Measurements from ENCODE around the gene IGSF8.

The IGSF8 gene

GRCh38 chr1:160097911-160098851 lies at the start of gene IGSF8:
IGSF8 (minus strand) TSS chr1:160098619; CDS start chr1:160098472, 147 bp downstream.
- Histone ChIP-seq H3K9ac (no peak within 1 kb of the TSS), H3K4me1 (no peaks in the 10 kb centered on the region), H3K4me3 (ENCODE audit: low read depth, low read length) (peak within 1 kb of the TSS; percentile 72), H3K27me3 (ENCODE audit: control insufficient read depth, insufficient read depth, low read length) (no peaks in the 10 kb centered on the region), H3K27ac (peak within 1 kb of the TSS; percentile 87), H3K79me2 (no peaks in the 10 kb centered on the region), H2AFZ (peak within 1 kb of the TSS; percentile 93), H3K9me3 (ENCODE audit: control insufficient read depth, low read length) (no peaks in the 10 kb centered on the region), H3K36me3 (ENCODE audit: control insufficient read depth, insufficient read depth, low read length) (no peaks in the 10 kb centered on the region), H3K4me2 (ENCODE audit: low read length) (peak within 1 kb of the TSS; percentile 92)
- TF ChIP-seq CTCF (IDR thresholded peaks at IDR 0.05) = no peak

GRCh38 chr1:160148121-160148520 lies 49.7 kb upstream of the IGSF8 start:
- H3K4me2 ChIP-seq (ENCODE audit: low read length) = no peak overlapping the region
- no peak overlapping the region for H3K9ac ChIP-seq
- H3K4me1 ChIP-seq = no peaks in the 10 kb centered on the region
- peak overlapping the region; percentile 17 for H2AFZ ChIP-seq
- H3K79me2 ChIP-seq = no peaks in the 10 kb centered on the region
- no peaks in the 10 kb centered on the region for H3K36me3 ChIP-seq (ENCODE audit: control insufficient read depth, insufficient read depth, low read length)
- H3K4me3 ChIP-seq (ENCODE audit: low read depth, low read length) = no peak overlapping the region
- no peak overlapping the region for H3K27ac ChIP-seq
- no peaks in the 10 kb centered on the region for H3K9me3 ChIP-seq (ENCODE audit: control insufficient read depth, low read length)
- no peaks in the 10 kb centered on the region for H3K27me3 ChIP-seq (ENCODE audit: control insufficient read depth, insufficient read depth, low read length)
- no peak for TF ChIP-seq CTCF (IDR thresholded peaks at IDR 0.05)

GRCh38 chr1:160146107-160146506 lies 47.7 kb upstream of the IGSF8 start:
- Histone ChIP-seq H3K9me3 (ENCODE audit: control insufficient read depth, low read length) (no peaks in the 10 kb centered on the region), H3K79me2 (no peaks in the 10 kb centered on the region), H3K9ac (no peak overlapping the region), H3K36me3 (ENCODE audit: control insufficient read depth, insufficient read depth, low read length) (no peaks in the 10 kb centered on the region), H3K4me3 (ENCODE audit: low read depth, low read length) (no peak overlapping the region), H2AFZ (no peak overlapping the region), H3K4me2 (ENCODE audit: low read length) (no peak overlapping the region), H3K27me3 (ENCODE audit: control insufficient read depth, insufficient read depth, low read length) (no peaks in the 10 kb centered on the region), H3K27ac (no peak overlapping the region), H3K4me1 (no peaks in the 10 kb centered on the region)
- TF ChIP-seq CTCF (IDR thresholded peaks at IDR 0.05) = no peak

GRCh38 chr1:160144921-160145320 lies 46.5 kb upstream of the IGSF8 start:
- Histone ChIP-seq H3K4me1 (no peaks in the 10 kb centered on the region), H3K36me3 (ENCODE audit: control insufficient read depth, insufficient read depth, low read length) (no peaks in the 10 kb centered on the region), H3K27me3 (ENCODE audit: control insufficient read depth, insufficient read depth, low read length) (no peaks in the 10 kb centered on the region), H3K4me2 (ENCODE audit: low read length) (no peak overlapping the region), H3K27ac (no peak overlapping the region), H3K79me2 (no peaks in the 10 kb centered on the region), H3K9me3 (ENCODE audit: control insufficient read depth, low read length) (no peaks in the 10 kb centered on the region), H3K9ac (no peak overlapping the region), H3K4me3 (ENCODE audit: low read depth, low read length) (no peak overlapping the region), H2AFZ (no peak overlapping the region)
- no peak for TF ChIP-seq CTCF (IDR thresholded peaks at IDR 0.05)
